Uterus (tissue), 4 donors: ENCODE measurements around the gene NFATC1. TPM values are rescaled to one million over a fixed set of nuclear protein-coding genes. Genes with fewer than 3 reads are reported as not detected.

ENCODE experiments used
- DNase-seq, 2 donors: peaks; one replicate each; pipeline ENCODE4 v3.0.0-alpha.2; 2019 to 2020
- H3K27ac ChIP-seq, 2 donors: fragments of 200-600 bp; sonication (generic); 1 replicate in 1 of 2; 2 replicates in 1 of 2; pipeline ENCODE4 v1.5.1; 2016 to 2018
- H3K27me3 ChIP-seq, 2 donors: fragments of 200-600 bp; sonication (generic); one replicate each; pipeline ENCODE4 v1.5.1; 2018 to 2019; ENCODE audit warnings: control low read depth in 1 of 2
- H3K36me3 ChIP-seq, 2 donors: fragments of 200-600 bp; sonication (generic); one replicate each; pipeline ENCODE4 v1.5.1; 2019; ENCODE audit warnings: control low read depth in 1 of 2
- H3K4me1 ChIP-seq, 2 donors: fragments of 200-600 bp; sonication (generic); one replicate each; pipeline ENCODE4 v1.5.1; 2018 to 2019; ENCODE audit warnings: control low read depth in 1 of 2
- H3K4me3 ChIP-seq, 2 donors: fragments of 200-600 bp; sonication (generic); 1 replicate in 1 of 2; 2 replicates in 1 of 2; pipeline ENCODE4 v1.5.1; 2018 to 2019; ENCODE audit warnings: mild to moderate bottlenecking in 1 of 2
- H3K9me3 ChIP-seq, 2 donors: fragments of 200-600 bp; sonication (generic); one replicate each; pipeline ENCODE4 v1.5.1; 2019; ENCODE audit warnings: control low read depth in 1 of 2
- CTCF ChIP-seq, 4 experiments: fragments of 200-600 bp in 2 of 4; fragments of 450-650 bp in 2 of 4; sonication (generic) in 2 of 4; IDR thresholded peaks; one replicate each; pipeline ENCODE4 v1.5.1; 2016 to 2019; ENCODE audit warnings: antibody characterized with exemption in 4 of 4, mild to moderate bottlenecking in 2 of 4, moderate library complexity in 1 of 4
- POLR2A ChIP-seq, 2 donors: fragments of 450-650 bp; IDR thresholded peaks; one replicate each; pipeline ENCODE4 v1.6.1; 2016; ENCODE audit warnings: antibody characterized with exemption in 2 of 2, mild to moderate bottlenecking in 1 of 2, moderate library complexity in 1 of 2
- intact Hi-C: fragments of 100-400 bp; cut with DNase I; formaldehyde crosslinking; loops from one replicate; pipeline ENCODE4 v1.15.1; 2023; ENCODE audit warnings: low total_unique reads
- total RNA-seq, 4 donors: library from RNA; depleted of rRNA in 3 of 4; stranded (reverse); fragments of >200 nt in 3 of 4; gene quantifications; one replicate each; pipeline versions ENCODE4 v1.1.0 to v1.2.4, GENCODE V29; 2014 to 2023
- donor health status: DM: yes; HTN: yes; CAD: no.

Gene NFATC1
- total RNA-seq, 4 donors from 2014 or later = 9.2 to 25.1 (median 14.6) TPM

- DNase-seq = peak in 1 of 2 donors; percentile 59
- Histone ChIP-seq H3K4me3 (no peak overlapping the region), H3K27ac (peak overlapping the region; percentile 10 to 60), H3K36me3 (no peaks in the 10 kb centered on the region), H3K27me3 (no peaks in the 10 kb centered on the region), H3K9me3 (no peaks in the 10 kb centered on the region), H3K4me1 (no peaks in the 10 kb centered on the region)
- intact Hi-C loops = no loop called here
- TF ChIP-seq POLR2A (IDR thresholded peaks at IDR 0.05) = no peak
Measured at GRCh38 chr18:79567481-79568147, 171.9 kb downstream of the NFATC1 start.

- Histone ChIP-seq H3K27me3 (no peaks in the 10 kb centered on the region), H3K4me3 (no peak overlapping the region), H3K4me1 (no peaks in the 10 kb centered on the region), H3K27ac (no peak overlapping the region), H3K36me3 (no peaks in the 10 kb centered on the region), H3K9me3 (peaks cover 0 to 5% of the 10 kb centered on the region in 2 donors)
- TF ChIP-seq CTCF (IDR thresholded peaks at IDR 0.05) = no peak
- no peak for TF ChIP-seq POLR2A (IDR thresholded peaks at IDR 0.05)
- DNase-seq = peak in 1 of 2 donors; percentile 6
- intact Hi-C loops = no loop called here
Measured at GRCh38 chr18:79568543-79569205, 172.9 kb downstream of the NFATC1 start.

- TF ChIP-seq POLR2A (IDR thresholded peaks at IDR 0.05) = no peak
- no peak for TF ChIP-seq CTCF (IDR thresholded peaks at IDR 0.05)
- H3K4me1 ChIP-seq = no peaks in the 10 kb centered on the region
- intact Hi-C loops = no loop called here
- H3K27ac ChIP-seq = no peak overlapping the region
- H3K4me3 ChIP-seq = no peak overlapping the region
- H3K27me3 ChIP-seq = no peaks in the 10 kb centered on the region
- no peaks in the 10 kb centered on the region for H3K36me3 ChIP-seq
- DNase-seq = peak; percentile 9 to 16
- H3K9me3 ChIP-seq = peaks cover 0 to 5% of the 10 kb centered on the region in 2 donors
Measured at GRCh38 chr18:79569720-79570119, 174.0 kb downstream of the NFATC1 start.

GRCh38 chr18:79570266-79571201 lies 174.8 kb downstream of the NFATC1 start:
- intact Hi-C loops = no loop called here
- Histone ChIP-seq H3K27ac (no peak overlapping the region), H3K27me3 (no peaks in the 10 kb centered on the region), H3K4me3 (no peak overlapping the region), H3K4me1 (no peaks in the 10 kb centered on the region), H3K36me3 (no peaks in the 10 kb centered on the region), H3K9me3 (peaks cover 0 to 5% of the 10 kb centered on the region in 2 donors)
- DNase-seq = peak; percentile 12 to 21
- no peak for TF ChIP-seq CTCF (IDR thresholded peaks at IDR 0.05)
- no peak for TF ChIP-seq POLR2A (IDR thresholded peaks at IDR 0.05)

GRCh38 chr18:79571211-79572092 lies 175.7 kb downstream of the NFATC1 start:
- intact Hi-C loops = no loop called here
- no peak overlapping the region for H3K4me3 ChIP-seq
- no peak for TF ChIP-seq POLR2A (IDR thresholded peaks at IDR 0.05)
- no peak for TF ChIP-seq CTCF (IDR thresholded peaks at IDR 0.05)
- H3K27ac ChIP-seq = no peak overlapping the region
- H3K9me3 ChIP-seq = peaks cover 0 to 5% of the 10 kb centered on the region in 2 donors
- H3K36me3 ChIP-seq = no peaks in the 10 kb centered on the region
- no peaks in the 10 kb centered on the region for H3K27me3 ChIP-seq
- DNase-seq = peak in 1 of 2 donors; percentile 11
- H3K4me1 ChIP-seq = peaks cover under 1 to 4% of the 10 kb centered on the region in 2 donors
